Measurements from ENCODE around the gene INHBC. TPM values are rescaled to one million over a fixed set of nuclear protein-coding genes. Genes with fewer than 3 reads are reported as not detected.

INHBC gene
- total RNA-seq, 1 experiment from 2014 or later, result not detected

- Histone ChIP-seq H3K27me3 (ENCODE audit: control insufficient read depth, insufficient read depth, low read length) (no peaks in the 10 kb centered on the region), H3K36me3 (ENCODE audit: control insufficient read depth, insufficient read depth, low read length) (no peaks in the 10 kb centered on the region; the same call in 1 of the 2 replicates), H3K9me3 (ENCODE audit: control insufficient read depth, insufficient read depth, low read depth, low read length) (no peaks in the 10 kb centered on the region), H3K4me3 (ENCODE audit: low read depth in 2 of 2, low read length in 2 of 2) (no peak overlapping the region), H3K27ac (ENCODE audit: low read length) (no peak overlapping the region), H3K4me1 (ENCODE audit: control insufficient read depth, insufficient read depth, low read length) (no peaks in the 10 kb centered on the region)
- no TSS peak for BruUV-seq (replicated peaks)
- TF ChIP-seq, protein P1, sequence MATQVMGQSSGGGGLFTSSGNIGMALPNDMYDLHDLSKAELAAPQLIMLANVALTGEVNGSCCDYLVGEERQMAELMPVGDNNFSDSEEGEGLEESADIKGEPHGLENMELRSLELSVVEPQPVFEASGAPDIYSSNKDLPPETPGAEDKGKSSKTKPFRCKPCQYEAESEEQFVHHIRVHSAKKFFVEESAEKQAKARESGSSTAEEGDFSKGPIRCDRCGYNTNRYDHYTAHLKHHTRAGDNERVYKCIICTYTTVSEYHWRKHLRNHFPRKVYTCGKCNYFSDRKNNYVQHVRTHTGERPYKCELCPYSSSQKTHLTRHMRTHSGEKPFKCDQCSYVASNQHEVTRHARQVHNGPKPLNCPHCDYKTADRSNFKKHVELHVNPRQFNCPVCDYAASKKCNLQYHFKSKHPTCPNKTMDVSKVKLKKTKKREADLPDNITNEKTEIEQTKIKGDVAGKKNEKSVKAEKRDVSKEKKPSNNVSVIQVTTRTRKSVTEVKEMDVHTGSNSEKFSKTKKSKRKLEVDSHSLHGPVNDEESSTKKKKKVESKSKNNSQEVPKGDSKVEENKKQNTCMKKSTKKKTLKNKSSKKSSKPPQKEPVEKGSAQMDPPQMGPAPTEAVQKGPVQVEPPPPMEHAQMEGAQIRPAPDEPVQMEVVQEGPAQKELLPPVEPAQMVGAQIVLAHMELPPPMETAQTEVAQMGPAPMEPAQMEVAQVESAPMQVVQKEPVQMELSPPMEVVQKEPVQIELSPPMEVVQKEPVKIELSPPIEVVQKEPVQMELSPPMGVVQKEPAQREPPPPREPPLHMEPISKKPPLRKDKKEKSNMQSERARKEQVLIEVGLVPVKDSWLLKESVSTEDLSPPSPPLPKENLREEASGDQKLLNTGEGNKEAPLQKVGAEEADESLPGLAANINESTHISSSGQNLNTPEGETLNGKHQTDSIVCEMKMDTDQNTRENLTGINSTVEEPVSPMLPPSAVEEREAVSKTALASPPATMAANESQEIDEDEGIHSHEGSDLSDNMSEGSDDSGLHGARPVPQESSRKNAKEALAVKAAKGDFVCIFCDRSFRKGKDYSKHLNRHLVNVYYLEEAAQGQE (IDR thresholded peaks at IDR 0.05; ENCODE audit: insufficient read depth in 1 of 2, low read depth in 2 of 2, low read length in 1 of 2), result no peak
- TF ChIP-seq TCF7L2 (IDR thresholded peaks at IDR 0.05; ENCODE audit: low read depth, low read length) (no peak), POLR2AphosphoS5 (IDR thresholded peaks at IDR 0.05; ENCODE audit: low read depth, low read length) (no peak), SIN3A (IDR thresholded peaks at IDR 0.05; ENCODE audit: borderline replicate concordance, insufficient read depth, low read depth, low read length) (no peak)
- TF ChIP-seq, protein P2, sequence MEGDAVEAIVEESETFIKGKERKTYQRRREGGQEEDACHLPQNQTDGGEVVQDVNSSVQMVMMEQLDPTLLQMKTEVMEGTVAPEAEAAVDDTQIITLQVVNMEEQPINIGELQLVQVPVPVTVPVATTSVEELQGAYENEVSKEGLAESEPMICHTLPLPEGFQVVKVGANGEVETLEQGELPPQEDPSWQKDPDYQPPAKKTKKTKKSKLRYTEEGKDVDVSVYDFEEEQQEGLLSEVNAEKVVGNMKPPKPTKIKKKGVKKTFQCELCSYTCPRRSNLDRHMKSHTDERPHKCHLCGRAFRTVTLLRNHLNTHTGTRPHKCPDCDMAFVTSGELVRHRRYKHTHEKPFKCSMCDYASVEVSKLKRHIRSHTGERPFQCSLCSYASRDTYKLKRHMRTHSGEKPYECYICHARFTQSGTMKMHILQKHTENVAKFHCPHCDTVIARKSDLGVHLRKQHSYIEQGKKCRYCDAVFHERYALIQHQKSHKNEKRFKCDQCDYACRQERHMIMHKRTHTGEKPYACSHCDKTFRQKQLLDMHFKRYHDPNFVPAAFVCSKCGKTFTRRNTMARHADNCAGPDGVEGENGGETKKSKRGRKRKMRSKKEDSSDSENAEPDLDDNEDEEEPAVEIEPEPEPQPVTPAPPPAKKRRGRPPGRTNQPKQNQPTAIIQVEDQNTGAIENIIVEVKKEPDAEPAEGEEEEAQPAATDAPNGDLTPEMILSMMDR (IDR thresholded peaks at IDR 0.05), result no peak
- ChIA-PET CTCF (interaction anchor here (0.5 kb wide), 1 partner anchor 175 kb away, joined by 7 read pairs; no protein-coding TSS in a partner anchor), POLR2A (interaction anchor here (0.6 kb wide), 1 partner anchor 12 kb away, joined by 5 read pairs; no protein-coding TSS in a partner anchor)
- ATAC-seq (no peak), DNase-seq (ENCODE audit: low read depth, low spot score) (no peak)
- in situ Hi-C loops (cut with HindIII; ENCODE audit: low pct_unique_long_range_greater_than_20kb, low sequenced_read_pairs) (no loop called here), intact Hi-C loops (cut with micrococcal nuclease; ENCODE audit: unreplicated experiment) (no loop called here)
Measured at GRCh38 chr12:57418255-57418654, 16.3 kb upstream of the INHBC start.

GRCh38 chr12:57419495-57419894, 15.1 kb upstream of the INHBC start:
- no peak for DNase-seq (ENCODE audit: low read depth, low spot score)
- in situ Hi-C loops (cut with HindIII; ENCODE audit: low pct_unique_long_range_greater_than_20kb, low sequenced_read_pairs), result no loop called here

More at GRCh38 chr12:57419495-57419894, 15.1 kb upstream of the INHBC start:
- intact Hi-C loops (cut with micrococcal nuclease; ENCODE audit: unreplicated experiment), result no loop called here
- no TSS peak for BruUV-seq (replicated peaks)
- H3K36me3 ChIP-seq (ENCODE audit: control insufficient read depth, insufficient read depth, low read length), result no peaks in the 10 kb centered on the region; the same call in 1 of the 2 replicates
- no peaks in the 10 kb centered on the region for H3K4me1 ChIP-seq (ENCODE audit: control insufficient read depth, insufficient read depth, low read length)
- no peak overlapping the region for H3K4me3 ChIP-seq (ENCODE audit: low read depth in 2 of 2, low read length in 2 of 2)
- no peaks in the 10 kb centered on the region for H3K9me3 ChIP-seq (ENCODE audit: control insufficient read depth, insufficient read depth, low read depth, low read length)
- ChIA-PET POLR2A (no interaction called here), CTCF (no interaction called here)
- H3K27me3 ChIP-seq (ENCODE audit: control insufficient read depth, insufficient read depth, low read length), result no peaks in the 10 kb centered on the region
- TF ChIP-seq, protein P2 (IDR thresholded peaks at IDR 0.05), result no peak
- TF ChIP-seq POLR2AphosphoS5 (IDR thresholded peaks at IDR 0.05; ENCODE audit: low read depth, low read length), result no peak
- TF ChIP-seq TCF7L2 (IDR thresholded peaks at IDR 0.05; ENCODE audit: low read depth, low read length), result no peak
- TF ChIP-seq, protein P1 (IDR thresholded peaks at IDR 0.05; ENCODE audit: insufficient read depth in 1 of 2, low read depth in 2 of 2, low read length in 1 of 2), result no peak
- no peak for TF ChIP-seq SIN3A (IDR thresholded peaks at IDR 0.05; ENCODE audit: borderline replicate concordance, insufficient read depth, low read depth, low read length)
- no peak overlapping the region for H3K27ac ChIP-seq (ENCODE audit: low read length)
- no peak for ATAC-seq
